Uterus (tissue), 2 donors: ENCODE results near the gene AFDN.

Experiments used
- CTCF ChIP-seq, 4 experiments: fragments of 200-600 bp in 2 of 4; fragments of 450-650 bp in 2 of 4; sonication (generic) in 2 of 4; IDR thresholded peaks; one replicate each; pipeline ENCODE4 v1.5.1; 2016 to 2019; ENCODE audit warnings: antibody characterized with exemption in 4 of 4, mild to moderate bottlenecking in 2 of 4, moderate library complexity in 1 of 4
- POLR2A ChIP-seq, 2 donors: fragments of 450-650 bp; IDR thresholded peaks; one replicate each; pipeline ENCODE4 v1.6.1; 2016; ENCODE audit warnings: antibody characterized with exemption in 2 of 2, mild to moderate bottlenecking in 1 of 2, moderate library complexity in 1 of 2

GRCh38 chr6:167836721-167837120, 10.0 kb downstream of the AFDN start:
- TF ChIP-seq POLR2A (IDR thresholded peaks at IDR 0.05), result no peak
- no peak for TF ChIP-seq CTCF (IDR thresholded peaks at IDR 0.05)
